Left colon (tissue), 2 donors: Measurements from ENCODE around the gene WDR31. TPM values are rescaled to one million over a fixed set of nuclear protein-coding genes. Genes with fewer than 3 reads are reported as not detected.

ENCODE experiments used
- ATAC-seq: fragments of 200-7000 bp; cut with Tn5 transposase; one replicate; pipeline ENCODE4 v1.9.1; 2020; ENCODE audit warnings: mild to moderate bottlenecking, moderate library complexity
- DNase-seq, 2 donors: peaks; one replicate each; pipeline ENCODE4 v3.0.0-alpha.2; 2020
- intact Hi-C, 2 donors: fragments of 100-400 bp; cut with DNase I in 1 of 2; cut with micrococcal nuclease in 1 of 2; formaldehyde crosslinking; loops; one replicate each; pipeline versions ENCODE4 v1.11.2 to v1.14.0; 2022; cut with DNase I, micrococcal nuclease
- total RNA-seq, 2 donors: library from RNA; stranded (reverse); fragmentation: NEBNext Ultra II Directional; extraction: Animal tissue kit (Norgen Biotek cat#: 25700); gene quantifications; one replicate each; pipeline ENCODE4 v1.2.1, GENCODE V29; 2021
- donor health status: DM: no; HTN: no; CAD: no.
- donor health status: DM: yes; HTN: yes; CAD: no.

The WDR31 gene
- total RNA-seq, 2 donors from 2014 or later, result 3.0 to 3.6 TPM

- ATAC-seq (no peak), DNase-seq (no peak)
- intact Hi-C loops, result no loop called here
These were observed 8.4 kb upstream of the WDR31 start for GRCh38 chr9:113348437-113348836.

- intact Hi-C loops, result no loop called here
- DNase-seq (no peak), ATAC-seq (no peak)
These were observed 5.6 kb upstream of the WDR31 start for GRCh38 chr9:113345671-113346070.

GRCh38 chr9:113345190-113345589, 5.1 kb upstream of the WDR31 start:
- ATAC-seq (peak; percentile 38), DNase-seq (no peak)
- intact Hi-C loops, result no loop called here

GRCh38 chr9:113343732-113344231, 3.7 kb upstream of the WDR31 start:
- peak; percentile 88 to 93 for DNase-seq
- peak; percentile 45 for ATAC-seq
- intact Hi-C loops, result no loop called here

GRCh38 chr9:113341712-113342410, 1.8 kb upstream of the WDR31 start:
- intact Hi-C loops, result no loop called here
- DNase-seq (peak in 1 of 2 donors; percentile 60), ATAC-seq (no peak)

GRCh38 chr9:113337714-113338113, 2.4 kb downstream of the WDR31 start:
- intact Hi-C loops, result no loop called here
- no peak for ATAC-seq

GRCh38 chr9:113331780-113332179, 8.3 kb downstream of the WDR31 start:
- no peak for DNase-seq
- ATAC-seq, result no peak
- intact Hi-C loops, result no loop called here

More at GRCh38 chr9:113337714-113338113, 2.4 kb downstream of the WDR31 start:
- DNase-seq, result no peak

GRCh38 chr9:113328045-113328782, 11.9 kb downstream of the WDR31 start:
- ATAC-seq, result no peak
- no peak for DNase-seq

GRCh38 chr9:113326230-113326629, 13.8 kb downstream of the WDR31 start:
- no peak for DNase-seq
- no peak for ATAC-seq
- intact Hi-C loops, result no loop called here

More at GRCh38 chr9:113328045-113328782, 11.9 kb downstream of the WDR31 start:
- intact Hi-C loops, result no loop called here

GRCh38 chr9:113322671-113323070, 17.4 kb downstream of the WDR31 start:
- ATAC-seq, result no peak
- no peak for DNase-seq
- intact Hi-C loops, result no loop called here

- DNase-seq (no peak), ATAC-seq (no peak)
- intact Hi-C loops, result no loop called here
These were observed 20.0 kb downstream of the WDR31 start for GRCh38 chr9:113320051-113320450.

- DNase-seq (no peak), ATAC-seq (no peak)
- intact Hi-C loops, result no loop called here
These were observed 21.0 kb downstream of the WDR31 start for GRCh38 chr9:113319054-113319453.

- ATAC-seq (no peak), DNase-seq (no peak)
- intact Hi-C loops, result no loop called here
These were observed 22.3 kb downstream of the WDR31 start for GRCh38 chr9:113317777-113318176.

- ATAC-seq (no peak), DNase-seq (no peak)
- intact Hi-C loops, result no loop called here
These were observed 24.0 kb downstream of the WDR31 start for GRCh38 chr9:113316030-113316429.

- ATAC-seq, result no peak
- DNase-seq, result no peak
- intact Hi-C loops, result no loop called here
These were observed 24.8 kb downstream of the WDR31 start for GRCh38 chr9:113315231-113315630.

- no peak for ATAC-seq
- no peak for DNase-seq
- intact Hi-C loops, result no loop called here
These were observed 26.8 kb downstream of the WDR31 start for GRCh38 chr9:113313261-113313660.

GRCh38 chr9:113311961-113312360, 28.1 kb downstream of the WDR31 start:
- intact Hi-C loops, result no loop called here
- no peak for ATAC-seq
- DNase-seq, result no peak

GRCh38 chr9:113310538-113310937, 29.5 kb downstream of the WDR31 start:
- ATAC-seq (no peak), DNase-seq (no peak)
- intact Hi-C loops, result no loop called here

- ATAC-seq, result peak; percentile 82
- DNase-seq, result peak in 1 of 2 donors; percentile 31
These were observed 30.8 kb downstream of the WDR31 start for GRCh38 chr9:113309204-113309813.

More at GRCh38 chr9:113309204-113309813, 30.8 kb downstream of the WDR31 start:
- intact Hi-C loops, result loop anchor here in 1 of 2 donors (1.0 kb wide), 1 partner anchor 98 kb away; no protein-coding TSS in a partner anchor
